GM23338 (cell line): Measurements from ENCODE around the gene EIF4G3. TPM values are rescaled to one million over a fixed set of nuclear protein-coding genes. Genes with fewer than 3 reads are reported as not detected.

Source experiments
- ATAC-seq: fragments of 200-7000 bp; cut with Tn5 transposase; 3 replicates; pipeline ENCODE4 v1.9.1; 2020
- DNase-seq: peaks from one replicate; pipeline ENCODE4 v3.0.0-alpha.2; 2015; ENCODE audit warnings: low spot score
- H2AFZ ChIP-seq: fragments of 200-600 bp; sonication (generic); 2 replicates; pipeline ENCODE4 v1.8.0; 2016; ENCODE audit warnings: antibody characterized with exemption, mild to moderate bottlenecking, moderate library complexity
- H3F3A ChIP-seq: fragments of 200-600 bp; sonication (generic); replicated peaks from 2 replicates; pipeline ENCODE4 v1.8.0; 2017; ENCODE audit warnings: antibody characterized with exemption, mixed run types, low read depth
- H3K27ac ChIP-seq: fragments of 200-600 bp; sonication (generic); 2 replicates; pipeline ENCODE4 v1.6.1; 2016; ENCODE audit warnings: low read depth
- H3K27me3 ChIP-seq: fragments of 200-600 bp; sonication (generic); 2 replicates; pipeline ENCODE4 v1.8.0; 2016; ENCODE audit warnings: mild to moderate bottlenecking, mixed run types, moderate library complexity; ENCODE audit not compliant: insufficient read depth
- H3K36me3 ChIP-seq: fragments of 200-600 bp; sonication (generic); 2 replicates; pipeline ENCODE4 v1.8.0; 2016; ENCODE audit warnings: mild to moderate bottlenecking; ENCODE audit not compliant: insufficient read depth
- H3K4me1 ChIP-seq: fragments of 200-600 bp; sonication (generic); 2 replicates; pipeline ENCODE4 v1.8.0; 2016; ENCODE audit warnings: mild to moderate bottlenecking, moderate library complexity; ENCODE audit not compliant: insufficient read depth
- H3K4me2 ChIP-seq: fragments of 200-600 bp; sonication (generic); 2 replicates; pipeline ENCODE4 v1.7.1; 2017; ENCODE audit warnings: mixed run types
- H3K4me3 ChIP-seq: fragments of 200-600 bp; sonication (generic); 2 replicates; pipeline ENCODE4 v1.6.1; 2016; ENCODE audit warnings: mixed run types
- H3K79me2 ChIP-seq: fragments of 200-600 bp; sonication (generic); replicated peaks from 2 replicates; pipeline ENCODE4 v1.8.0; 2017; ENCODE audit warnings: mild to moderate bottlenecking; ENCODE audit not compliant: insufficient read depth
- H3K9me2 ChIP-seq: fragments of 200-600 bp; sonication (generic); 2 replicates; pipeline ENCODE4 v1.8.0; 2017; ENCODE audit not compliant: insufficient read depth
- H4K20me1 ChIP-seq: fragments of 200-600 bp; sonication (generic); replicated peaks from 2 replicates; pipeline ENCODE4 v1.8.0; 2017; ENCODE audit warnings: mild to moderate bottlenecking; ENCODE audit not compliant: insufficient read depth
- H3K27ac Mint-ChIP-seq: 2 replicates; pipeline ENCODE4 v1.8.0; 2020; ENCODE audit warnings: inconsistent platforms, mild to moderate bottlenecking, moderate library complexity, mixed read lengths
- H3K27me3 Mint-ChIP-seq: 3 replicates; pipeline ENCODE4 v1.8.0; 2022; ENCODE audit warnings: low read depth, mild to moderate bottlenecking, moderate library complexity, mixed read lengths, inconsistent platforms; ENCODE audit not compliant: insufficient read depth, poor library complexity
- H3K36me3 Mint-ChIP-seq: 3 replicates; pipeline ENCODE4 v1.8.0; 2021; ENCODE audit warnings: low read depth, mild to moderate bottlenecking, inconsistent platforms, moderate library complexity, mixed read lengths
- H3K4me1 Mint-ChIP-seq: 3 replicates; pipeline ENCODE4 v1.8.0; 2020; ENCODE audit warnings: mild to moderate bottlenecking, inconsistent platforms, mixed read lengths
- H3K4me3 Mint-ChIP-seq: 3 replicates; pipeline ENCODE4 v1.8.0; 2021; ENCODE audit warnings: moderate library complexity, mild to moderate bottlenecking, inconsistent platforms, mixed read lengths
- H3K9me3 Mint-ChIP-seq: 3 replicates; pipeline ENCODE4 v1.8.0; 2020; ENCODE audit warnings: moderate library complexity, mild to moderate bottlenecking, inconsistent platforms, mixed read lengths
- CREB1 ChIP-seq: fragments of 250-450 bp; sonication (Bioruptor Pico); IDR thresholded peaks from 2 replicates; pipeline ENCODE4 v1.5.0; 2020; ENCODE audit warnings: low read depth, mild to moderate bottlenecking, moderate library complexity
- ETS1 ChIP-seq: IDR thresholded peaks from 2 replicates; pipeline ENCODE4 v1.6.1; 2016; ENCODE audit warnings: antibody characterized with exemption
- EZH2 ChIP-seq: fragments of 200-600 bp; sonication (generic); IDR thresholded peaks from one replicate; pipeline ENCODE4 v1.8.0; 2017; ENCODE audit warnings: antibody characterized with exemption, mild to moderate bottlenecking, low read depth; ENCODE audit not compliant: unreplicated experiment
- EZH2phosphoT487 ChIP-seq: fragments of 200-600 bp; sonication (generic); IDR thresholded peaks from one replicate; pipeline ENCODE4 v1.8.1; 2018; ENCODE audit warnings: antibody characterized with exemption; ENCODE audit not compliant: unreplicated experiment
- JUNB ChIP-seq: IDR thresholded peaks from one replicate; pipeline ENCODE4 v1.6.1; 2016; ENCODE audit warnings: antibody characterized with exemption; ENCODE audit not compliant: unreplicated experiment
- NANOG ChIP-seq: IDR thresholded peaks from 2 replicates; pipeline ENCODE4 v1.6.1; 2016; ENCODE audit warnings: antibody characterized with exemption, borderline replicate concordance
- POLR2AphosphoS5 ChIP-seq: IDR thresholded peaks from 2 replicates; pipeline ENCODE4 v1.6.1; 2016; ENCODE audit warnings: antibody characterized with exemption, low read depth
- STAT1 ChIP-seq: IDR thresholded peaks from one replicate; pipeline ENCODE4 v1.6.1; 2016; ENCODE audit warnings: antibody characterized with exemption; ENCODE audit not compliant: unreplicated experiment
- ZNF114 ChIP-seq: fragments of 250-450 bp; sonication (Bioruptor Pico); IDR thresholded peaks from 2 replicates; pipeline ENCODE4 v1.5.0; 2020; ENCODE audit warnings: mild to moderate bottlenecking, moderate library complexity
- ZNF331 ChIP-seq: fragments of 250-450 bp; sonication (Bioruptor Pico); IDR thresholded peaks from 2 replicates; pipeline ENCODE4 v1.5.0; 2020; ENCODE audit warnings: low read depth, mild to moderate bottlenecking, moderate library complexity
- polyA plus RNA-seq: library from polyadenylated mRNA; unstranded; fragments of >200 nt; fragmentation: Nextera tagmentation; extraction: Ambion mirVana; gene quantifications from 2 replicates; pipeline ENCODE4 v1.2.1, GENCODE V29; 2016
- total RNA-seq: library from RNA; depleted of rRNA; stranded (reverse); fragments of >200 nt; shearing (Covaris generic); gene quantifications from 2 replicates; pipeline ENCODE4 v1.2.3, GENCODE V29; 2014
- TF ChIP-seq, protein P1 (sequence below): IDR thresholded peaks from one replicate; pipeline ENCODE4 v1.6.1; 2018; ENCODE audit warnings: antibody characterized with exemption; ENCODE audit not compliant: unreplicated experiment

Gene EIF4G3
- total and polyA plus RNA-seq, 2 experiments from 2014 or later: 37.9 to 68.1 TPM

- H3K27me3 ChIP-seq: no peaks in the 10 kb centered on the region
- peaks cover 2% of the 10 kb centered on the region for H3K27me3 Mint-ChIP-seq
- H3K9me2 ChIP-seq: no peaks in the 10 kb centered on the region
- H3K36me3 ChIP-seq: no peaks in the 10 kb centered on the region
- H3K4me2 ChIP-seq: no peak overlapping the region
- H4K20me1 ChIP-seq: peaks cover 7% of the 10 kb centered on the region
- H3K9me3 Mint-ChIP-seq: no peaks in the 10 kb centered on the region
- H3F3A ChIP-seq: no peaks in the 10 kb centered on the region
- H3K4me1 ChIP-seq: peaks cover 6% of the 10 kb centered on the region; the same call in 1 of the 2 replicates
- no peak overlapping the region for H3K27ac ChIP-seq
- DNase-seq: no peak
- H3K27ac Mint-ChIP-seq: no peak overlapping the region
- no peak overlapping the region for H2AFZ ChIP-seq
- no peak for TF ChIP-seq CREB1 (CRISPR knock-in tag)
- no peak for TF ChIP-seq ETS1
- TF ChIP-seq, protein P1, sequence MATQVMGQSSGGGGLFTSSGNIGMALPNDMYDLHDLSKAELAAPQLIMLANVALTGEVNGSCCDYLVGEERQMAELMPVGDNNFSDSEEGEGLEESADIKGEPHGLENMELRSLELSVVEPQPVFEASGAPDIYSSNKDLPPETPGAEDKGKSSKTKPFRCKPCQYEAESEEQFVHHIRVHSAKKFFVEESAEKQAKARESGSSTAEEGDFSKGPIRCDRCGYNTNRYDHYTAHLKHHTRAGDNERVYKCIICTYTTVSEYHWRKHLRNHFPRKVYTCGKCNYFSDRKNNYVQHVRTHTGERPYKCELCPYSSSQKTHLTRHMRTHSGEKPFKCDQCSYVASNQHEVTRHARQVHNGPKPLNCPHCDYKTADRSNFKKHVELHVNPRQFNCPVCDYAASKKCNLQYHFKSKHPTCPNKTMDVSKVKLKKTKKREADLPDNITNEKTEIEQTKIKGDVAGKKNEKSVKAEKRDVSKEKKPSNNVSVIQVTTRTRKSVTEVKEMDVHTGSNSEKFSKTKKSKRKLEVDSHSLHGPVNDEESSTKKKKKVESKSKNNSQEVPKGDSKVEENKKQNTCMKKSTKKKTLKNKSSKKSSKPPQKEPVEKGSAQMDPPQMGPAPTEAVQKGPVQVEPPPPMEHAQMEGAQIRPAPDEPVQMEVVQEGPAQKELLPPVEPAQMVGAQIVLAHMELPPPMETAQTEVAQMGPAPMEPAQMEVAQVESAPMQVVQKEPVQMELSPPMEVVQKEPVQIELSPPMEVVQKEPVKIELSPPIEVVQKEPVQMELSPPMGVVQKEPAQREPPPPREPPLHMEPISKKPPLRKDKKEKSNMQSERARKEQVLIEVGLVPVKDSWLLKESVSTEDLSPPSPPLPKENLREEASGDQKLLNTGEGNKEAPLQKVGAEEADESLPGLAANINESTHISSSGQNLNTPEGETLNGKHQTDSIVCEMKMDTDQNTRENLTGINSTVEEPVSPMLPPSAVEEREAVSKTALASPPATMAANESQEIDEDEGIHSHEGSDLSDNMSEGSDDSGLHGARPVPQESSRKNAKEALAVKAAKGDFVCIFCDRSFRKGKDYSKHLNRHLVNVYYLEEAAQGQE: no peak
- TF ChIP-seq EZH2phosphoT487: no peak
- TF ChIP-seq JUNB: no peak
- no peak for TF ChIP-seq ZNF114 (CRISPR knock-in tag)
- no peak for ATAC-seq
- H3K36me3 Mint-ChIP-seq: peaks cover 10% of the 10 kb centered on the region
- no peak overlapping the region for H3K4me3 Mint-ChIP-seq
- peaks cover 77% of the 10 kb centered on the region for H3K79me2 ChIP-seq
- H3K4me1 Mint-ChIP-seq: peaks cover 15% of the 10 kb centered on the region; the same call in 2 of the 3 replicates
- no peak overlapping the region for H3K4me3 ChIP-seq
Observed at GRCh38 chr1:21046132-21046531, 130.6 kb downstream of the EIF4G3 start.

DNA sequence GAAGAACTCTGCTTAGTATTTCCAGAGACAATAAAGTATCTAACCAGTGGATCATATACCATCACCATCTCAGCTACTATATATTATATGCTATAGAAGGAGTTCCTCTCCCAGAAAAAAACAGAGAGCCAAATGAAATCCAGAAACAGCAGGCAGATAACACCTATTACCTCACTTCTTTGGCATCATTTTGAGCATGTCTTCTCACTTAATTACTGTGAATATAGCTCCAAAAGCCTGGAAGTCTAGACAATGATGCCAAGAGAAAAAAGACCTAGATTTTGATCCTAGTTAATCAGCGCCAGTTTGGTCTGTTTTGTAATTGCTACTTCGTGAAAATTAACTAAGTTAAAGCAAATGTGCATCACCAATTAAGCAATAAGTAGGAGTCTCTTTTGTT, 131.3 kb downstream of the EIF4G3 start:
- no peak overlapping the region for H3K4me2 ChIP-seq
- no peaks in the 10 kb centered on the region for H3K36me3 ChIP-seq
- H3K4me3 ChIP-seq: no peak overlapping the region
- peaks cover 6% of the 10 kb centered on the region; the same call in 2 of the 3 replicates for H3K36me3 Mint-ChIP-seq
- no peak overlapping the region for H2AFZ ChIP-seq
- H3K27me3 ChIP-seq: no peaks in the 10 kb centered on the region
- no peaks in the 10 kb centered on the region for H3K9me2 ChIP-seq
- peaks cover 10% of the 10 kb centered on the region for H4K20me1 ChIP-seq
- peaks cover 85% of the 10 kb centered on the region for H3K79me2 ChIP-seq
- no peak overlapping the region for H3K4me3 Mint-ChIP-seq
- H3K27ac ChIP-seq: no peak overlapping the region
- H3K27me3 Mint-ChIP-seq: peaks cover 2% of the 10 kb centered on the region
- no peaks in the 10 kb centered on the region for H3F3A ChIP-seq
- H3K4me1 ChIP-seq: peaks cover 10% of the 10 kb centered on the region; the same call in 1 of the 2 replicates
- no peak overlapping the region for H3K27ac Mint-ChIP-seq
- peaks cover 21% of the 10 kb centered on the region; the same call in 2 of the 3 replicates for H3K4me1 Mint-ChIP-seq
- ATAC-seq (no peak), DNase-seq (no peak)
- H3K9me3 Mint-ChIP-seq: no peaks in the 10 kb centered on the region
- TF ChIP-seq ZNF331 (CRISPR knock-in tag): no peak
- TF ChIP-seq ZNF114 (CRISPR knock-in tag): no peak
- TF ChIP-seq EZH2phosphoT487: no peak
- TF ChIP-seq EZH2: no peak
- TF ChIP-seq POLR2AphosphoS5: no peak
- TF ChIP-seq, protein P1: no peak
- TF ChIP-seq STAT1: no peak
- TF ChIP-seq NANOG: no peak
- TF ChIP-seq ETS1: no peak
- TF ChIP-seq JUNB: no peak
